HepG2 (cell line): ENCODE data around the gene FEM1B. TPM values are rescaled to one million over a fixed set of nuclear protein-coding genes. Genes with fewer than 3 reads are reported as not detected.

Experiments
- BATF2 ChIP-seq: sonication (generic); formaldehyde crosslinking; IDR thresholded peaks from 2 replicates; pipeline ENCODE4 v1.8.0; 2022; ENCODE audit warnings: mild to moderate bottlenecking, missing genetic modification reagents, moderate library complexity
- BCL3 ChIP-seq: sonication (generic); formaldehyde crosslinking; IDR thresholded peaks from 2 replicates; pipeline ENCODE4 v1.5.1; 2020; ENCODE audit warnings: mild to moderate bottlenecking, missing genetic modification reagents, moderate library complexity
- ELF3 ChIP-seq: IDR thresholded peaks from 2 replicates; pipeline ENCODE4 v1.6.1; 2016; ENCODE audit warnings: missing genetic modification reagents, missing compliant biosample characterization
- HCFC1 ChIP-seq: fragments of 150-350 bp; IDR thresholded peaks from 2 replicates; pipeline ENCODE4 v1.6.1; 2014; ENCODE audit warnings: low read depth, low read length
- ISX ChIP-seq: sonication (generic); formaldehyde crosslinking; conservative IDR thresholded peaks from 2 replicates; pipeline ENCODE4 v1.5.0; 2020; ENCODE audit warnings: missing genetic modification reagents
- KAT2B ChIP-seq: fragments of 150-350 bp; IDR thresholded peaks from 2 replicates; pipeline ENCODE4 v1.6.1; 2014; ENCODE audit warnings: low read depth, low read length, borderline replicate concordance
- KDM2A ChIP-seq: sonication (generic); formaldehyde crosslinking; IDR thresholded peaks from 2 replicates; pipeline ENCODE4 v1.4.0; 2020; ENCODE audit warnings: low read depth, missing genetic modification reagents, borderline replicate concordance
- NFIC ChIP-seq: IDR thresholded peaks from 2 replicates; pipeline ENCODE4 v1.6.1; 2012; ENCODE audit warnings: mild to moderate bottlenecking, low read length, inconsistent platforms
- NFRKB ChIP-seq: fragments of 450-650 bp; IDR thresholded peaks from 2 replicates; pipeline ENCODE4 v1.6.1; 2017
- NRL ChIP-seq: sonication (generic); formaldehyde crosslinking; IDR thresholded peaks from 2 replicates; pipeline ENCODE4 v1.5.0; 2020; ENCODE audit warnings: missing genetic modification reagents, mild to moderate bottlenecking, moderate library complexity, borderline replicate concordance
- PREB ChIP-seq: sonication (generic); formaldehyde crosslinking; IDR thresholded peaks from 2 replicates; pipeline ENCODE4 v1.4.0; 2020; ENCODE audit warnings: missing genetic modification reagents
- SIN3B ChIP-seq: fragments of 150-350 bp; IDR thresholded peaks from 2 replicates; pipeline ENCODE4 v1.6.1; 2014; ENCODE audit warnings: low read length
- SKIL ChIP-seq: sonication (generic); formaldehyde crosslinking; IDR thresholded peaks from 2 replicates; pipeline ENCODE4 v1.8.0; 2022; ENCODE audit warnings: missing genetic modification reagents, mild to moderate bottlenecking, moderate library complexity, borderline replicate concordance
- TARDBP ChIP-seq: sonication (generic); formaldehyde crosslinking; IDR thresholded peaks from 2 replicates; pipeline ENCODE4 v1.8.0; 2022; ENCODE audit warnings: mild to moderate bottlenecking, missing genetic modification reagents
- ZFP82 ChIP-seq: sonication (generic); formaldehyde crosslinking; IDR thresholded peaks from 2 replicates; pipeline ENCODE4 v1.5.1; 2020; ENCODE audit warnings: mild to moderate bottlenecking, missing genetic modification reagents, borderline replicate concordance
- ZKSCAN8 ChIP-seq: IDR thresholded peaks from 2 replicates; pipeline ENCODE4 v1.6.1; 2016; ENCODE audit warnings: borderline replicate concordance, missing genetic modification reagents, missing compliant biosample characterization
- ZNF18 ChIP-seq: sonication (generic); formaldehyde crosslinking; IDR thresholded peaks from 2 replicates; pipeline ENCODE4 v1.8.0; 2022; ENCODE audit warnings: mild to moderate bottlenecking, missing genetic modification reagents; ENCODE audit not compliant: insufficient replicate concordance
- ZNF335 ChIP-seq: sonication (generic); formaldehyde crosslinking; IDR thresholded peaks from 2 replicates; pipeline ENCODE4 v1.4.0; 2020; ENCODE audit warnings: missing genetic modification reagents
- ZNF576 ChIP-seq: sonication (generic); formaldehyde crosslinking; IDR thresholded peaks from 2 replicates; pipeline ENCODE4 v1.4.0; 2020; ENCODE audit warnings: mild to moderate bottlenecking, missing genetic modification reagents
- ZNF766 ChIP-seq: sonication (generic); formaldehyde crosslinking; IDR thresholded peaks from 2 replicates; pipeline ENCODE4 v1.5.0; 2020; ENCODE audit warnings: missing genetic modification reagents, borderline replicate concordance
- ZNF775 ChIP-seq: sonication (generic); formaldehyde crosslinking; IDR thresholded peaks from 2 replicates; pipeline ENCODE4 v1.4.0; 2020; ENCODE audit warnings: missing genetic modification reagents, mild to moderate bottlenecking, moderate library complexity, borderline replicate concordance
- polyA plus RNA-seq, 8 experiments: library from polyadenylated mRNA; depleted of rRNA in 3 of 8; stranded (reverse) in 7 of 8; unstranded in 1 of 8; fragments of >200 nt; fragmentation: Illumina TruSeq in 4 of 8; extraction: Trizol in 4 of 8; gene quantifications; 2 replicates each; pipeline versions ENCODE4 v1.2.1 to v1.2.3, GENCODE V29; 2011 to 2016; ENCODE audit warnings: low read depth in 4 of 8, missing spikeins in 1 of 8, mixed read lengths in 1 of 8; ENCODE audit not compliant: insufficient read depth in 1 of 8
- total RNA-seq, 5 experiments: library from RNA; depleted of rRNA; stranded (reverse); fragments of >200 nt; fragmentation: Illumina TruSeq; extraction: Trizol; gene quantifications; 2 replicates each; pipeline ENCODE4 v1.2.3, GENCODE V29; 2016; ENCODE audit warnings: low read depth in 1 of 5
- TF ChIP-seq, protein P1 (sequence below): sonication (generic); formaldehyde crosslinking; IDR thresholded peaks from 2 replicates; pipeline ENCODE4 v1.5.0; 2020; ENCODE audit warnings: mild to moderate bottlenecking, low read depth, missing genetic modification reagents, borderline replicate concordance

The FEM1B gene
- total and polyA plus RNA-seq, 2 of the 13 experiments (the other 11 are each of a cell fraction or from before 2014, with no cell fraction given), result 38.1 to 40.0 TPM

GRCh38 chr15:68300115-68300940, 22.8 kb downstream of the FEM1B start (continued):
- TF ChIP-seq ZNF18, result no peak
- no peak for TF ChIP-seq NRL (CRISPR knock-in tag)
- TF ChIP-seq ZFP82 (CRISPR knock-in tag), result 0 out of 2 replicates have a peak, but pooled peaks have one; percentile 38
- TF ChIP-seq SKIL (CRISPR knock-in tag), result no peak
- no peak for TF ChIP-seq ZNF775 (CRISPR knock-in tag)
- no peak for TF ChIP-seq ZNF576 (CRISPR knock-in tag)
- no peak for TF ChIP-seq BATF2 (CRISPR knock-in tag)
- peak; percentile 29; the same call in 1 of the 2 replicates for TF ChIP-seq ELF3 (CRISPR knock-in tag)
- TF ChIP-seq KAT2B, result no peak
- TF ChIP-seq NFIC, result peak; percentile 57; the same call in 1 of the 2 replicates
- no peak for TF ChIP-seq KDM2A (CRISPR knock-in tag)
- no peak for TF ChIP-seq SIN3B
- TF ChIP-seq TARDBP (CRISPR knock-in tag), result peak; percentile 45; the same call in 1 of the 2 replicates
- TF ChIP-seq ZNF766, result no peak
- no peak for TF ChIP-seq ISX
- no peak for TF ChIP-seq BCL3 (CRISPR knock-in tag)
- no peak for TF ChIP-seq HCFC1
- TF ChIP-seq ZNF335 (CRISPR knock-in tag), result no peak
- TF ChIP-seq, protein P1, sequence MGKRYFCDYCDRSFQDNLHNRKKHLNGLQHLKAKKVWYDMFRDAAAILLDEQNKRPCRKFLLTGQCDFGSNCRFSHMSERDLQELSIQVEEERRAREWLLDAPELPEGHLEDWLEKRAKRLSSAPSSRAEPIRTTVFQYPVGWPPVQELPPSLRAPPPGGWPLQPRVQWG (CRISPR knock-in tag), result no peak
- TF ChIP-seq ZKSCAN8 (CRISPR knock-in tag), result 0 out of 2 replicates have a peak, but pooled peaks have one; percentile 18
- no peak for TF ChIP-seq NFRKB
- TF ChIP-seq PREB (CRISPR knock-in tag), result no peak
